ENCODE data around the gene DLX4.

DNA sequence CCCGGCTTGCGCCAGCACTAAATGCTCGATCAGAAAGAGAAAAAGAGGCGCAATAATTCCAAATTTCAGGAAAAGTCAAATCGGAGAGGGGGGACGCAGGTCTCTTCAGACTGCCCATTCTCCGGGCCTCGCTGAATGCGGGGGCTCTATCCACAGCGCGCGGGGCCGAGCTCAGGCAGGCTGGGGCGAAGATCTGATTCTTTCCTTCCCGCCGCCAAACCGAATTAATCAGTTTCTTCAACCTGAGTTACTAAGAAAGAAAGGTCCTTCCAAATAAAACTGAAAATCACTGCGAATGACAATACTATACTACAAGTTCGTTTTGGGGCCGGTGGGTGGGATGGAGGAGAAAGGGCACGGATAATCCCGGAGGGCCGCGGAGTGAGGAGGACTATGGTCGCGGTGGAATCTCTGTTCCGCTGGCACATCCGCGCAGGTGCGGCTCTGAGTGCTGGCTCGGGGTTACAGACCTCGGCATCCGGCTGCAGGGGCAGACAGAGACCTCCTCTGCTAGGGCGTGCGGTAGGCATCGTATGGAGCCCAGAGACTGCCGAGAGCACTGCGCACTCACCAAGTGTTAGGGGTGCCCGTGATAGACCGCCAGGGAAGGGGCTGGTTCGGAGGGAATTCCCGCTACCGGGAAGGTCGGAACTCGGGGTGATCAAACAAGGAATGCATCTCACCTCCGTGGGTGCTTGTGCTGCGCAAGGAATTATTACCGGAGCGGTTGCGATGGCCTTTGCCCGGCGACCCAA lies 4.0 kb upstream of the DLX4 start:
- TF ChIP-seq, protein P1, sequence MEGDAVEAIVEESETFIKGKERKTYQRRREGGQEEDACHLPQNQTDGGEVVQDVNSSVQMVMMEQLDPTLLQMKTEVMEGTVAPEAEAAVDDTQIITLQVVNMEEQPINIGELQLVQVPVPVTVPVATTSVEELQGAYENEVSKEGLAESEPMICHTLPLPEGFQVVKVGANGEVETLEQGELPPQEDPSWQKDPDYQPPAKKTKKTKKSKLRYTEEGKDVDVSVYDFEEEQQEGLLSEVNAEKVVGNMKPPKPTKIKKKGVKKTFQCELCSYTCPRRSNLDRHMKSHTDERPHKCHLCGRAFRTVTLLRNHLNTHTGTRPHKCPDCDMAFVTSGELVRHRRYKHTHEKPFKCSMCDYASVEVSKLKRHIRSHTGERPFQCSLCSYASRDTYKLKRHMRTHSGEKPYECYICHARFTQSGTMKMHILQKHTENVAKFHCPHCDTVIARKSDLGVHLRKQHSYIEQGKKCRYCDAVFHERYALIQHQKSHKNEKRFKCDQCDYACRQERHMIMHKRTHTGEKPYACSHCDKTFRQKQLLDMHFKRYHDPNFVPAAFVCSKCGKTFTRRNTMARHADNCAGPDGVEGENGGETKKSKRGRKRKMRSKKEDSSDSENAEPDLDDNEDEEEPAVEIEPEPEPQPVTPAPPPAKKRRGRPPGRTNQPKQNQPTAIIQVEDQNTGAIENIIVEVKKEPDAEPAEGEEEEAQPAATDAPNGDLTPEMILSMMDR (IDR thresholded peaks at IDR 0.05) = no peak
- no peak for TF ChIP-seq POLR2AphosphoS5 (IDR thresholded peaks at IDR 0.05)
